HCEC 1CT (cell line): Measurements from ENCODE around the gene ZNF688.
A peak's percentile ranks its signal among the peaks of the same experiment; 100 is the strongest.
"Not testable (repeated sequence)": the region's sequence is repeated elsewhere in the genome, so short reads cannot be mapped to it uniquely, and the experiment has no call there.

Experiments used
- DNase-seq: peaks from one replicate; pipeline ENCODE4 v3.0.0-alpha.2; 2017

ZNF688 gene

GRCh38 chr16:30571445-30572322, at the start of gene ZNF688:
Gene ZNF688, minus strand, starts transcription at chr16:30571714. Its CDS starts 85 bp downstream, at chr16:30571629.
- DNase-seq, result peak; percentile 96

- DNase-seq, result no peak
Observed at GRCh38 chr16:30620169-30620568, 48.7 kb upstream of the ZNF688 start.

GRCh38 chr16:30619638-30620037, 48.1 kb upstream of the ZNF688 start:
- DNase-seq, result no peak

GRCh38 chr16:30619202-30619601, 47.7 kb upstream of the ZNF688 start:
- no peak for DNase-seq

GRCh38 chr16:30615358-30616091, 44.0 kb upstream of the ZNF688 start:
- DNase-seq, result peak; percentile 15

GRCh38 chr16:30609926-30610839, 38.7 kb upstream of the ZNF688 start, which contains the start of gene ZNF689:
Gene ZNF689, minus strand, starts transcription at chr16:30610389. Its CDS starts 348 bp downstream, at chr16:30610041.
- DNase-seq, result peak; percentile 93

- DNase-seq, result peak; percentile 9
Observed at GRCh38 chr16:30609002-30609925, 37.8 kb upstream of the ZNF688 start.

GRCh38 chr16:30606004-30606403, 34.5 kb upstream of the ZNF688 start:
- DNase-seq, result no peak

- no peak for DNase-seq
Observed at GRCh38 chr16:30605158-30605557, 33.6 kb upstream of the ZNF688 start.

- DNase-seq, result no peak
Observed at GRCh38 chr16:30604316-30604947, 32.9 kb upstream of the ZNF688 start.

GRCh38 chr16:30603945-30604315, 32.4 kb upstream of the ZNF688 start:
- DNase-seq, result no peak

GRCh38 chr16:30602616-30603277, 31.2 kb upstream of the ZNF688 start:
- peak; percentile 70 for DNase-seq

- DNase-seq, result no peak
Observed at GRCh38 chr16:30601966-30602365, 30.5 kb upstream of the ZNF688 start.

- DNase-seq, result no peak
Observed at GRCh38 chr16:30600929-30601328, 29.4 kb upstream of the ZNF688 start.

GRCh38 chr16:30600215-30600614, 28.7 kb upstream of the ZNF688 start:
- DNase-seq, result no peak

GRCh38 chr16:30592871-30593270, 21.4 kb upstream of the ZNF688 start:
- no peak for DNase-seq

- not testable (repeated sequence) for DNase-seq
Observed at GRCh38 chr16:30590869-30591268, 19.4 kb upstream of the ZNF688 start.

- DNase-seq, result not testable (repeated sequence)
Observed at GRCh38 chr16:30589582-30589981, 18.1 kb upstream of the ZNF688 start.

- no peak for DNase-seq
Observed at GRCh38 chr16:30588651-30589050, 17.1 kb upstream of the ZNF688 start.

GRCh38 chr16:30585400-30586191, 14.1 kb upstream of the ZNF688 start, which contains the start of gene ZNF785:
Gene ZNF785, minus strand, starts transcription at chr16:30585697. Its CDS starts 86 bp downstream, at chr16:30585611.
- peak; percentile 94 for DNase-seq
